Prostate gland (tissue), 2 donors: ENCODE results near the gene ZNF581.

ENCODE experiments used
- CTCF ChIP-seq, 4 experiments: fragments of 200-600 bp in 2 of 4; fragments of 450-650 bp in 2 of 4; sonication (generic) in 2 of 4; IDR thresholded peaks; 1 replicate in 3 of 4; 2 replicates in 1 of 4; pipeline ENCODE4 v1.5.1; 2016 to 2019; ENCODE audit warnings: antibody characterized with exemption in 4 of 4, mild to moderate bottlenecking in 2 of 4, moderate library complexity in 2 of 4
- POLR2A ChIP-seq: fragments of 450-650 bp; IDR thresholded peaks from one replicate; pipeline ENCODE4 v1.6.1; 2016; ENCODE audit warnings: antibody characterized with exemption, mild to moderate bottlenecking

- TF ChIP-seq CTCF (IDR thresholded peaks at IDR 0.05): no peak
- TF ChIP-seq POLR2A: peak; percentile 39
Measured at GRCh38 chr19:55598719-55599467, 44.6 kb upstream of the ZNF581 start.
